T-cell (primary cell): ENCODE results near the gene SYNE1. TPM values are rescaled to one million over a fixed set of nuclear protein-coding genes. Genes with fewer than 3 reads are reported as not detected.

Experiments
- ATAC-seq, 4 experiments: fragments of 200-7000 bp in 3 of 4; fragments of 150-1000 bp in 1 of 4; cut with Tn5 transposase; replicated peaks in 1 of 4; 1 replicate in 3 of 4; 2 replicates in 1 of 4; pipeline ENCODE4 v1.10.0; 2021; ENCODE audit warnings: moderate library complexity in 3 of 4, mild to moderate bottlenecking in 2 of 4, moderate number of reproducible peaks in 1 of 4
- CTCF ChIA-PET, 2 donors: fragments of 300-600 bp; sonication (Branson Sonifier 250); formaldehyde crosslinking; loops; one replicate each; lab custom pipeline; 2022; ENCODE audit warnings: antibody characterized with exemption in 2 of 2; lab: Charles Lee
- POLR2A ChIA-PET, 2 donors: fragments of 300-600 bp; sonication (Branson Sonifier 250); formaldehyde crosslinking; loops; one replicate each; lab custom pipeline; 2022; ENCODE audit warnings: antibody characterized with exemption in 2 of 2; lab: Charles Lee
- DNase-seq, 35 experiments: peaks; one replicate each; pipeline versions ENCODE4 v3.0.0 to v3.0.0-alpha.2; 2013 to 2023
- H3K27ac ChIP-seq: one replicate; pipeline ENCODE4 v1.5.1; 2013; ENCODE audit warnings: low read length
- H3K27me3 ChIP-seq, 2 experiments: replicated peaks in 1 of 2; 1 replicate in 1 of 2; 2 replicates in 1 of 2; pipeline versions ENCODE4 v1.6.1 to v1.7.0; 2013; ENCODE audit warnings: low read length in 1 of 2, mixed read lengths in 1 of 2; ENCODE audit not compliant: control insufficient read depth in 2 of 2, insufficient read depth in 2 of 2; ENCODE audit errors: extremely low read depth in 1 of 2
- H3K36me3 ChIP-seq, 2 donors: 1 replicate in 1 of 2; 2 replicates in 1 of 2; pipeline versions ENCODE4 v1.6.1 to v1.7.0; 2013; ENCODE audit warnings: low read length in 1 of 2; ENCODE audit not compliant: control insufficient read depth in 2 of 2, insufficient read depth in 1 of 2; ENCODE audit errors: extremely low read depth in 1 of 2
- H3K4me1 ChIP-seq, 2 experiments: 1 replicate in 1 of 2; 2 replicates in 1 of 2; pipeline versions ENCODE4 v1.6.1 to v1.7.0; 2013; ENCODE audit warnings: low read length in 2 of 2, mixed read lengths in 1 of 2; ENCODE audit not compliant: insufficient read depth in 2 of 2, control insufficient read depth in 1 of 2; ENCODE audit errors: extremely low read depth in 1 of 2
- H3K4me3 ChIP-seq, 2 donors: 1 replicate in 1 of 2; 2 replicates in 1 of 2; pipeline versions ENCODE4 v1.5.1 to v1.7.0; 2013; ENCODE audit warnings: mild to moderate bottlenecking in 2 of 2, low read length in 1 of 2, moderate library complexity in 1 of 2; ENCODE audit not compliant: control insufficient read depth in 1 of 2; ENCODE audit errors: extremely low read depth in 1 of 2
- H3K9me3 ChIP-seq: 2 replicates; pipeline ENCODE4 v1.7.0; 2013
- H3K27ac Mint-ChIP-seq, 2 donors: one replicate each; pipeline ENCODE4 v1.8.0; 2020 to 2021; ENCODE audit warnings: mild to moderate bottlenecking in 2 of 2, mixed read lengths in 2 of 2
- H3K27me3 Mint-ChIP-seq, 2 donors: one replicate each; pipeline ENCODE4 v1.8.0; 2021 to 2022; ENCODE audit warnings: mixed read lengths in 2 of 2
- H3K36me3 Mint-ChIP-seq: one replicate; pipeline ENCODE4 v1.8.0; 2021; ENCODE audit warnings: mixed read lengths
- H3K4me1 Mint-ChIP-seq, 3 donors: one replicate each; pipeline ENCODE4 v1.8.0; 2020 to 2022; ENCODE audit warnings: mixed read lengths in 3 of 3, mild to moderate bottlenecking in 1 of 3
- H3K4me3 Mint-ChIP-seq, 3 donors: one replicate each; pipeline ENCODE4 v1.8.0; 2020 to 2022; ENCODE audit warnings: mild to moderate bottlenecking in 3 of 3, mixed read lengths in 3 of 3, moderate library complexity in 3 of 3
- H3K9me3 Mint-ChIP-seq, 3 donors: one replicate each; pipeline ENCODE4 v1.8.0; 2020 to 2022; ENCODE audit warnings: mixed read lengths in 3 of 3
- WGBS: methylation state at CpG from one replicate; pipeline ENCODE4 v1.1.5; 2013; ENCODE audit warnings: missing lambda C conversion rate; ENCODE audit not compliant: insufficient coverage; 5-methylcytosine and 5-hydroxymethylcytosine counted together
- total RNA-seq, 35 experiments: library from RNA in 6 of 35; stranded (reverse) in 6 of 35; fragments of 120-200 nt in 1 of 35; gene quantifications; one replicate each; pipeline versions ENCODE4 v1.2.1 to v1.2.4 and lab custom pipeline; 2013 to 2026

Gene SYNE1
- total RNA-seq, 5 donors from 2014 or later (not counting 1 experiment from before 2014, with no cell fraction given), result 174 to 235 (median 192) TPM

GRCh38 chr6:152267967-152268845 is 369.0 kb downstream of the SYNE1 start:
- Mint-ChIP-seq H3K4me3 (no peak overlapping the region), H3K9me3 (no peaks in the 10 kb centered on the region), H3K27ac (no peak overlapping the region), H3K27me3 (no peaks in the 10 kb centered on the region), H3K36me3 (peaks cover 49% of the 10 kb centered on the region), H3K4me1 (peaks cover 0 to 5% (median 0%) of the 10 kb centered on the region in 3 donors)
- Histone ChIP-seq H3K9me3 (no peaks in the 10 kb centered on the region), H3K27me3 (no peaks in the 10 kb centered on the region), H3K27ac (no peak overlapping the region), H3K4me3 (no peak overlapping the region), H3K4me1 (no peaks in the 10 kb centered on the region), H3K36me3 (peaks cover 0 to 65% of the 10 kb centered on the region in 2 donors)
- peak in 9 of 35 experiments; percentile 2 to 53 (median 6) for DNase-seq
- CTCF ChIA-PET, result interaction anchor here (0.6 to 1.4 kb wide), 18 partner anchors 10 to 942 kb away, joined by 3 to 10 read pairs (median 4); no protein-coding TSS in a partner anchor
- POLR2A ChIA-PET, result interaction anchor here in 1 of 2 donors (0.6 kb wide), 1 partner anchor 21 kb away, joined by 3 read pairs; no protein-coding TSS in a partner anchor
- ATAC-seq, result no peak
- 100% methylated on average over 1 of the region's 9 CpGs for WGBS

GRCh38 chr6:152265651-152266050 is 371.5 kb downstream of the SYNE1 start:
- no peak overlapping the region for H3K27ac ChIP-seq
- DNase-seq (no peak), ATAC-seq (no peak)
- ChIA-PET CTCF (interaction anchor here in 1 of 2 donors (0.6 to 0.7 kb wide), 2 partner anchors 25 to 429 kb away, joined by 5 to 6 read pairs; no protein-coding TSS in a partner anchor), POLR2A (no interaction called here)
- no CpG with 5 or more reads among the region's 2 CpGs for WGBS
- no peak overlapping the region for H3K4me3 ChIP-seq
- Mint-ChIP-seq H3K9me3 (peaks cover 0 to 8% (median 0%) of the 10 kb centered on the region in 3 donors), H3K36me3 (peaks cover 65% of the 10 kb centered on the region), H3K27ac (no peak overlapping the region), H3K4me1 (peaks cover 0 to 5% (median 0%) of the 10 kb centered on the region in 3 donors), H3K4me3 (no peak overlapping the region), H3K27me3 (no peaks in the 10 kb centered on the region)
- peaks cover 7 to 67% of the 10 kb centered on the region in 2 donors for H3K36me3 ChIP-seq
- no peaks in the 10 kb centered on the region for H3K27me3 ChIP-seq
- no peaks in the 10 kb centered on the region for H3K4me1 ChIP-seq
- H3K9me3 ChIP-seq, result no peaks in the 10 kb centered on the region

- ATAC-seq, result no peak
- Histone ChIP-seq H3K27me3 (no peaks in the 10 kb centered on the region), H3K4me1 (no peaks in the 10 kb centered on the region), H3K4me3 (no peak overlapping the region), H3K36me3 (peaks cover 10 to 72% of the 10 kb centered on the region in 2 donors), H3K27ac (no peak overlapping the region), H3K9me3 (no peaks in the 10 kb centered on the region)
- no CpG with 5 or more reads among the region's 1 CpG for WGBS
- H3K27ac Mint-ChIP-seq, result no peak overlapping the region
- POLR2A ChIA-PET, result interaction anchor here in 1 of 2 donors (0.6 kb wide), 1 partner anchor 120 kb away, joined by 10 read pairs; no protein-coding TSS in a partner anchor
- H3K36me3 Mint-ChIP-seq, result peaks cover 76% of the 10 kb centered on the region
- peaks cover 0 to 8% (median 0%) of the 10 kb centered on the region in 3 donors for H3K9me3 Mint-ChIP-seq
- H3K27me3 Mint-ChIP-seq, result no peaks in the 10 kb centered on the region
- H3K4me1 Mint-ChIP-seq, result peaks cover 0 to 5% (median 0%) of the 10 kb centered on the region in 3 donors
- H3K4me3 Mint-ChIP-seq, result no peak overlapping the region
- CTCF ChIA-PET, result interaction anchor here in 1 of 2 donors (1.2 kb wide), 1 partner anchor 30 kb away, joined by 3 read pairs; no protein-coding TSS in a partner anchor
- no peak for DNase-seq
Measured at GRCh38 chr6:152263582-152263981, 373.6 kb downstream of the SYNE1 start.

GRCh38 chr6:152261179-152261578 is 376.0 kb downstream of the SYNE1 start:
- Mint-ChIP-seq H3K4me1 (peaks cover 0 to 3% (median 0%) of the 10 kb centered on the region in 3 donors), H3K27ac (no peak overlapping the region), H3K36me3 (peaks cover 80% of the 10 kb centered on the region), H3K9me3 (peaks cover 0 to 8% (median 0%) of the 10 kb centered on the region in 3 donors), H3K27me3 (no peaks in the 10 kb centered on the region), H3K4me3 (no peak overlapping the region)
- Histone ChIP-seq H3K9me3 (no peaks in the 10 kb centered on the region), H3K27ac (no peak overlapping the region), H3K27me3 (no peaks in the 10 kb centered on the region), H3K4me3 (no peak overlapping the region), H3K4me1 (no peaks in the 10 kb centered on the region), H3K36me3 (peaks cover 10 to 77% of the 10 kb centered on the region in 2 donors)
- POLR2A ChIA-PET, result no interaction called here
- 100% methylated on average over 3 of the region's 4 CpGs for WGBS
- ATAC-seq (no peak), DNase-seq (no peak)
- CTCF ChIA-PET, result no interaction called here

- Histone ChIP-seq H3K36me3 (peaks cover 15 to 86% of the 10 kb centered on the region in 2 donors), H3K4me3 (no peak overlapping the region), H3K4me1 (no peaks in the 10 kb centered on the region), H3K9me3 (no peaks in the 10 kb centered on the region), H3K27me3 (no peaks in the 10 kb centered on the region), H3K27ac (no peak overlapping the region)
- H3K36me3 Mint-ChIP-seq, result peaks cover 80% of the 10 kb centered on the region
- DNase-seq (no peak), ATAC-seq (no peak)
- peaks cover 0 to 8% (median 0%) of the 10 kb centered on the region in 3 donors for H3K9me3 Mint-ChIP-seq
- ChIA-PET POLR2A (no interaction called here), CTCF (interaction anchor here in 1 of 2 donors (0.7 kb wide), 1 partner anchor 1345 kb away, joined by 4 read pairs; no protein-coding TSS in a partner anchor)
- no peaks in the 10 kb centered on the region for H3K27me3 Mint-ChIP-seq
- H3K4me1 Mint-ChIP-seq, result no peaks in the 10 kb centered on the region
- H3K4me3 Mint-ChIP-seq, result no peak overlapping the region
- 100% methylated on average over 2 of the region's 3 CpGs for WGBS
- H3K27ac Mint-ChIP-seq, result no peak overlapping the region
Measured at GRCh38 chr6:152259234-152259633, 377.9 kb downstream of the SYNE1 start.

- ATAC-seq, result no peak
- no peak for DNase-seq
- Histone ChIP-seq H3K9me3 (no peaks in the 10 kb centered on the region), H3K4me1 (no peaks in the 10 kb centered on the region), H3K27me3 (no peaks in the 10 kb centered on the region), H3K4me3 (no peak overlapping the region), H3K36me3 (peaks cover 14 to 83% of the 10 kb centered on the region in 2 donors), H3K27ac (no peak overlapping the region)
- Mint-ChIP-seq H3K9me3 (peaks cover 0 to 2% (median 0%) of the 10 kb centered on the region in 3 donors), H3K4me1 (no peaks in the 10 kb centered on the region), H3K4me3 (no peak overlapping the region), H3K27ac (no peak overlapping the region), H3K27me3 (no peaks in the 10 kb centered on the region), H3K36me3 (peaks cover 79% of the 10 kb centered on the region)
- CTCF ChIA-PET, result no interaction called here
- POLR2A ChIA-PET, result no interaction called here
Measured at GRCh38 chr6:152257581-152257980, 379.6 kb downstream of the SYNE1 start.
